ENCODE measurements around the gene SDR42E1.

DNA sequence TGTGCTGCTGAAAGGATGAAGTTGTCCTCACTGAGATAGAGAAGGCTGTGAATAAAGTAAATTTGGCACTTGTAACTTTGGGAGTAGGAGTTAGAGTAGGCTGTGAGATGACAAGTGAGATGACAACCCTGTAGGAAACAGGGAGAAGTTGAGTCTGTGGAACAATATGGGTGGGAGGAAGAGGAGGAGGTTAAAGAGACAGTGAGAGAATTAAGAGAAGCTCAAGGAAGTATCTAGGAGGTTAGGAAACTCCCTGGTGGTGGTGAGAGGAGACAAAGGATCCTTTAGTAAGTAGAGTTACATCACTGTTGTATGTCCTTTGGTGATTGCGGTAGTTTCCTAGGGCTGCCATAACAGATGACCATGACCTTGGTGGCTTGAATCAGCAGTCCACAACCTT, 13.0 kb upstream of the SDR42E1 start:
- no peak for TF ChIP-seq POLR2AphosphoS5 (IDR thresholded peaks at IDR 0.05)
- TF ChIP-seq, protein P1, sequence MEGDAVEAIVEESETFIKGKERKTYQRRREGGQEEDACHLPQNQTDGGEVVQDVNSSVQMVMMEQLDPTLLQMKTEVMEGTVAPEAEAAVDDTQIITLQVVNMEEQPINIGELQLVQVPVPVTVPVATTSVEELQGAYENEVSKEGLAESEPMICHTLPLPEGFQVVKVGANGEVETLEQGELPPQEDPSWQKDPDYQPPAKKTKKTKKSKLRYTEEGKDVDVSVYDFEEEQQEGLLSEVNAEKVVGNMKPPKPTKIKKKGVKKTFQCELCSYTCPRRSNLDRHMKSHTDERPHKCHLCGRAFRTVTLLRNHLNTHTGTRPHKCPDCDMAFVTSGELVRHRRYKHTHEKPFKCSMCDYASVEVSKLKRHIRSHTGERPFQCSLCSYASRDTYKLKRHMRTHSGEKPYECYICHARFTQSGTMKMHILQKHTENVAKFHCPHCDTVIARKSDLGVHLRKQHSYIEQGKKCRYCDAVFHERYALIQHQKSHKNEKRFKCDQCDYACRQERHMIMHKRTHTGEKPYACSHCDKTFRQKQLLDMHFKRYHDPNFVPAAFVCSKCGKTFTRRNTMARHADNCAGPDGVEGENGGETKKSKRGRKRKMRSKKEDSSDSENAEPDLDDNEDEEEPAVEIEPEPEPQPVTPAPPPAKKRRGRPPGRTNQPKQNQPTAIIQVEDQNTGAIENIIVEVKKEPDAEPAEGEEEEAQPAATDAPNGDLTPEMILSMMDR (IDR thresholded peaks at IDR 0.05): no peak
